ENCODE data around the gene NFX1.
A peak's percentile ranks its signal among the peaks of the same experiment; 100 is the strongest.

The NFX1 gene

DNA sequence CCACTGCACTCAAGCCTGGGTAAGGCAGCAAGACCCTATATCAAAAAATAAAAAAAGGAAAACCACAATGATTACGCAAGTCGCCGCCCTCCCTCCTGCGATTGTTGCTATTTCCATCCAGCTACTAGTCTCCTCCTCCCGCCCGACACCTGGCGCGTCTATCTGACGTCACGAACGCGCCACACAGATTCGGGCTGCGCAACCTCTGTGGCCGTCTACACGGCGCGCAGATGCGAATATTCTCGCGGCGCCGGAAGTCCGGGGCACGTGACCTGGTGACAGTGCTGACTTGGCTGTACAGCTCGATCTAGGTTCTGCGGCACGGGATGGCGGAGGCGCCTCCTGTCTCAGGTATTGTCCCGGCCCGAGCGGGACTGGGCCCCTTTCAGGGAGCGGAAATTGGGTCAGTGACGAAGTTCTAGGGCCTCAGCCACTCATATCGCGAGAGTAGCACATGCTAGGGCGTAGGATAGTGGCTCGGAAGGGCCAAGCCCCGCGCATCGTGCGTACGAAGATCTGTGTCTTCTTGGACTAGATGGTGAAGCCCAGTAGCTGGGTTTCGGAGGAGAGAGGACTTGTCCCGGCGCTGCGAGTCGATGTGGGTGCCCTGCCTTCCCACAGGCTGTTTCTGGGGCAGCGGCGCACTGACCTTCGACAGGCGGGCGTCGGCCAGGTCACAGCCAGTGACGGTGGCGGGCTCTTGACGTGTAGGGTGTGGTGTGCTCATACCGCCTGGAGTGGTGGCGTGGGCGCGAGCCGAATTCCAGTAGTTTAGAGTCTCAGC, at the start of gene NFX1:
NFX1 (plus strand) TSS at position 270 of the 784 bp plus-strand sequence; CDS start at position 327, 57 bp downstream.
- peak; percentile 98 for DNase-seq (ENCODE audit: low spot score)

DNA sequence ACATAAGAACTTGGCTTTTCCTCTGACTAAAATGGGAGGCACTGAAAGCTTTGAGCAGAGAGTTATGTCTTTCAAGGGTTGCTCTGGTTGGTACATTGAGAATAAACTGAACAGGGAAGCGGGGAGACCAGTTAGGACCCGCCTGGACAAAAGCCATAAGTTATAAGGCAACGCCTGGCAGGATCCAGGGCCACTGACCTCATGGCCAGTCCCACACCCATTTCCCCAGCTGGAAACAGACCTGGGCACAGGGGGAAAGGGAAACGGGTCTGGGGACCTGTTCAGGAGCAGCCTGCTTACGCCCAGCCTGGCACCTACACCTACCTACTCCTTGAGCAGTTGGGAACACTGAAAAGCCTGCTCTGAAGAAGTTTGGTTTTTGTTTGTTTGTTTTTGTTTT, 49.0 kb upstream of the NFX1 start:
- no peak for DNase-seq (ENCODE audit: low spot score)

DNA sequence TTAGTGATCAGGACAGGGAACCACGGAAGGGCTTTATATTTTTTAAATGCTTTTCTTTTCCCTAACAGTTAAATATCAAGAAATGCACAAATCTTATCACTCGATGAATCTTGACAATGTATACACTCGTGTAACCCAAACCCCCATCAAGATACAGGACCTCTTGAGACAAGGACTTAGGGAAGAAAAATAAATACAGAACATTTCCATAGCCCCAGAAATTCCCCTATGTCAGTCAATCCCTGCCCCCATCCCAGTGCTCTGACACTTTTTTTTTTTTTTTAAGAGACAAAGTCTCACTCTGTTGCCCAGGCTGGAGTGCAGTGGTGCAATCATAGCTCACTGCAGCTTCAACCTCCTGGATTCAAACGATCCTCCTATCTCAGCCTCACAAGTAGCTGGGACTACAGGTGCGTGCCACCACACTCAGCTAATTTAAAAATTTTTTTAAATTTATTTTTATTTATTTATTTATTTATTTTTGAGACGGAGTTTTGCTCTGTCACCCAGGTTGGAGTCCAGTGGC, 47.6 kb upstream of the NFX1 start:
- DNase-seq (ENCODE audit: low spot score), result no peak

DNA sequence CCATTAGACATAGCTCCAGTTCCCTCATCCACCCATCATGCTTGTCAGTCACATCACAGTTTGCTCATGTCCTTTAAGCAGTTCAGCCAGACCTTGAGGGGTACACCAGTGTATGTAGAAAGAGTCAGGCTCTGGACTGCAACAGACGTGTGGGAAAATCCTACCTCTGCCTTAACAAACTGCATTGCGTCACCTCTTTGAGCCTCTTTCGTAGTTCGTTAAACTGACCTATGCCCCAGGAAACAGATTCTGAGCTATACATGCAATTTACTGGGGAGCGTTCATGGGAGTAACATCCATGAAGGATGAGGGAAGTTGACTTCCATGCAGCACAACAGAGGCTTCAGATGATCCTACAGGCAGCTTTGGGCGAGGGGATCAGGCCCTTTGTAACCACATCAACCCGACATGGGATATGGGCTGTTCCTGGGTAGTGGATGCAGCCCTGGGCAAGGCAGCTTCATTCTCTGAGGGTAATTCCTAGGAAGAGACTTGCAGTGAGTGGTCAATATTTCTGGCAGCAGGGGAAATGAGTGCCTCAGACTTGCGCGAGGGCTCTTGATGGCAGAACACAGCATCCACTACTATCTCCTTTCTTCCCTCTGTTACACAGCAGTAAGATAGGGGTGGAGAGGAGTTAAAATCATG, 46.1 kb upstream of the NFX1 start:
- DNase-seq (ENCODE audit: low spot score), result no peak

DNA sequence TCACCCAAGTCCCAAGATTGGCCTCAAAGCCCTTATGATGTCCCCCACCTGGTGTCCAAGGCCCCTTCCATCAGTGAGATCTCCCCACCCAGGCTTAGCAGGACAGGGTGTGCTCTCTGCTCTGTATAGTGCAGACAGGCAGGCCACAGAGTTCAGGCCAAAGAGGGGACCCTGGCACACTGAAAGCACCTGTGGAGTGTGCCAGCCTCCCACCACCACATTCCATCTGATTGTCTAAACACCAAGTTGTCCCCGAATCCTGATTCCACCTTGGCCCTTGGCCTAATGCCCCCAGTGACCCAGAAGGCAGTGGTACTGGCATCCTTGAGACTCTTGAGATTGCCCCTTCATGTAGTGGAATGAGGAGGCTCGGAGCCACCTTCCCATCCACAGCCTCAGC, 45.0 kb upstream of the NFX1 start:
- no peak for DNase-seq (ENCODE audit: low spot score)

DNA sequence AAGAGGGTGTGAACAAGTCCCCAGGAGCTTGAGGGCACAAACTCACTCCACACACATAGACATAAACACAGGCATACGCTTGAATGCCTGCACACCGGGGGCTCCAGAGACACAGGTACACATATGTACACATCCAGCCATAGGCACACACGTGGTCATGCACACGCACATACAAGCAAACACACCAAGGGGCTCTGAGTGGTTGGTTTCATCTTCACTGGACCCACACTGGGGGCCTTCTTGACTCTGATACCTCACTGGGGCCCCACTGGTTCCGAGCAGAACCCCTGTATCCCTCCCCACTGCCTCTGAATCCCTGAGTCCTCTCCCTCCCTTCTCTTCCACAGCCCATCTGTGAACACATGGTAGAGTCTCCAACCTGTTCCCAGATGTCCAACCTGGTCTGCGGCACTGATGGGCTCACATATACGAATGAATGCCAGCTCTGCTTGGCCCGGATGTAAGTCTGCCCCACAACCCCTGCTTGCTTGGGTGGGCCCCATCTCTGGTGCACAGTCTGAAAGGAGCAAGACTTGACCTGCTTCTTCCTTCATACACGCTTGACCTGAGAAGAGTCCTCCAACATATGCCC, 44.0 kb upstream of the NFX1 start:
- DNase-seq (ENCODE audit: low spot score), result no peak

DNA sequence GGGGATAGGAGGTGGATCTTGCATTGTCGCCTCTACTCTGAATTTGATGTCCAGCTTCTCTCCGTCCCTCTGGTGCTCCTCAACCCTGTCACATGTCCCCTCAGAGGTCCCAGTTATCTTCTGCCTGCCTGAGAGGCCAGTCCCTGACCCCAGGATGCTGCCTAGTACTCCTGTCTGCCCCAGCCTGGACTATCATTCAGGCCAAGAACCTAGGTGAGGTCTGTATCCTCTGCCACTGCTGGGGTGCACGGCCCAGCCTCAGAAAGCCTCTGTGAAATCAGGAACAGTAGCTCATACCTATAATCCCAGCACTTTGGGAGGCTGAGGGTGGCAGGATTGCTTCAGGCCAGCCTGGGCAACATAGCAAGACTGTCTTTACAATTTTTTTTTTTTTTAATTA, 41.7 kb upstream of the NFX1 start:
- DNase-seq (ENCODE audit: low spot score), result no peak

DNA sequence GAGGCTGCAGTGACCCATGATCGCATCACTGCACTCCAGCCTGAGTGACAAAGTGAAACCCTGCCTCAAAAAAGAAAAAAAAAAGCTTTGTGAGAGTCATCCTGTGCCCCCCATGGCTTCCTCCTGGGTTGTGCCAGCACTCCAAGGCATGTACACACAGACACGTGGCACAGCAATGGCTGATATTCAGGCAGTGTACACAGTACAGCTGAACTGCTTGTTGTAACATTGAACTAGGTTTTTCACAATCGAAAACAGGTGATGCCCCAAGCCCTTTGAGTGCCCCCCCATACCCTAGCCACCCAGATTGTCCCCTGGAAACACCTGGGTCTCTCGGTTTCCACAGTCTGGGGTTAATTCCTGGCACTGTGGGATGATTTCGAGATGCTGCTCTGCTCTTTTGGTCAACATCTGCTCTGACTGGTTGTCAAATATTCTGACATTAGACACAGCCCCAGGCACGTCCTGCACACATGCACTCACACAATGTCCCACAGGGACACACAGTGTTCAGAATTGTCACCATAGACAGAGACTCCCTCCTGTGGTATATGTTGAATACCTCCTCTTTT, 41.1 kb upstream of the NFX1 start:
- no peak for DNase-seq (ENCODE audit: low spot score)

DNA sequence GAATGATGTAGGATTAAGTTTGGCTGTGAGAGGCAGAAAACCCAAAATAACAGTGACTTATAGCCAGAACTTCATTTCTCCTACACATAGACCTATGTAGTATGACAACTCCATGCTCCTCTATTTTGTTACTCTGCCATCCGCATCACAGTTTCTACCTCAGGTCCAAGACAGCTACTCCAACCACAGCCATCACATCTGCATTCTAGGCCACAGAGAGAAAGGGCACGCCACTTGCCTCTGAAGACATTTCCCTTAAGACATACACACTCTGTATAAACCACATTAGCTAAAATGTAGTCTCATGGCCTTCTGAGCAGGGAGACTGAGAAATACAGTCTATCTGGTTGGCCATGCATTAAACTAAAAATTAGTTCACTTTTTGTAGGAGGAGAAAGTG, 40.3 kb upstream of the NFX1 start:
- no peak for DNase-seq (ENCODE audit: low spot score)

DNA sequence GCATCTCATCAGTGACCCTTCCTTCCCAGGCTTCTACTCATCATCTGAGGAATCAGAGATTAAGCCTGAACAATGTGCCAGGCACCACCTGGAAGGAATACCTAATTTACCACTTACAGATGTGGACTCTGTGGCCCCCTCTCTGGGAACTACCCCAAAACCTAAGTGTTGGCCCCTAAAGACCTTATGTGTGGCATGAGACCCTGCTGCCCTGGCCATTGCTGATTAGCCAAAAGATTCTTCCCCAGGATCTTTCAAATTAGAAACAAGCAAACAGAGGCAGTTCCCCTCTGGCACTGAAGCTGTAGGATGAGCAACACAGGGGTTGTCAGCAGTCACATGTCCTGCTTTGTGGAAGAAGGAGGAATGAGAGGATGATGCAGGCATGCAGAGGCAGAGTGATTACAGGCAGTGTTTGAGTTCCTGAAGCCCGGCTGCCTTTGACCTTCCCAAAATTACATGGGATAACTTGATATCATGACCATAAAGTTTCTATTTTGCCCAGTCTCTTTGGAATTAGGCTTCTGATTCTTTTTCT, 39.8 kb upstream of the NFX1 start:
- no peak for DNase-seq (ENCODE audit: low spot score)

DNA sequence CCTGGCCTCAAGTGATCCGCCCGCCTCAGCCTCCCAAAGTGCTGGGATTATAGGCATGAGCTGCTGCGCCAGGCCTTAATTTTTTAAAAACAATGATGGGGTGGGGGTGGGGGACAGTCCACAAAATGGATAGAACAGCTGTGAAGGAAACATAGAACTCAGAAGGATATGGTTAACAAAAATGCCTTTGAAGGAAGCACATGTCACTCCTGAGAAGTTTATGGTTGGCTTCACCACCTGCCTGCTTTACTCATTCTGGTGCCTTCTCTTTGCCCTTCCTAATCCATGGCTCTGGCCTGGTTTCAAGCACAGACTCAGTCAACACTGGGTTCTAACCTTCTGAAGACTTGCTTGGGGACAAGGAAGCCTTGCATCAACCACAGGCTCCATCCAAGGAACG, 36.1 kb upstream of the NFX1 start:
- no peak for DNase-seq (ENCODE audit: low spot score)

DNA sequence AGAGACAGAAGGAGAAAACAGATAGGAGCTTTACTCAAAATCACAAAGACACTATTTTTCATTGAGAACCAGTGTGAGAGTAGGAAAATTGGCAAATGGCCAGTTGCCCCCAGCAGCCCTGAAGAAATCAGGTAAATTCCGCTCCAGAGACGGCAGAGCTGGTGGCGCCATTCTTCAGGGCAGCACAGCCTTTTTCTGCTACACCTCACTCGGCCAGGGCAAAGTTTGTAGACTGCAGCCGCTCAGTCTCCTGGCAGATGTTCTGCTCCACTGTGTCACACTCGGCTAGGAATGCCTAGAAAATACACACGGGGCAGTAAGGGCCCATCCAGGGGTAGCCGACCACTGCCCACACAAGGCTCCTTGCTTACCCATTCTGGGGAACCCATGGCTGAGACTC, 35.3 kb upstream of the NFX1 start:
- DNase-seq (ENCODE audit: low spot score), result no peak

DNA sequence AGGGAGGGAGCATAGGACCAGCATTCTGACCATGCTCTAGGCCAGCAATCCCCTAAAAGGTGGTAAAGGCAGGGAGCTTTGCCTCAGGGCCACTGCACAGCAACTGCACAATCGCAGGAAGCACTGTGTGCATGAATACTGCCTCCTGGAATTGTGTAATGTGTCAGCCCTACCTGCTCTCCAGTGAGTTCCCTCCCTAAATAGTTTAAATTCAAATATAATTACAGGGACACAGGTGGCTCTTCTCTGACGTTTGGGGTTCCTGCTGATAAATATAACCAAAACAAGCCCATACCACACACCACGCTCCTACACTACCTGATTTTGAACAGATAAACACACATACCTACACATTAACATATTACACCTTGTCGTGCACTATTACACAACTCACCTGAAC, 34.8 kb upstream of the NFX1 start:
- no peak for DNase-seq (ENCODE audit: low spot score)

DNA sequence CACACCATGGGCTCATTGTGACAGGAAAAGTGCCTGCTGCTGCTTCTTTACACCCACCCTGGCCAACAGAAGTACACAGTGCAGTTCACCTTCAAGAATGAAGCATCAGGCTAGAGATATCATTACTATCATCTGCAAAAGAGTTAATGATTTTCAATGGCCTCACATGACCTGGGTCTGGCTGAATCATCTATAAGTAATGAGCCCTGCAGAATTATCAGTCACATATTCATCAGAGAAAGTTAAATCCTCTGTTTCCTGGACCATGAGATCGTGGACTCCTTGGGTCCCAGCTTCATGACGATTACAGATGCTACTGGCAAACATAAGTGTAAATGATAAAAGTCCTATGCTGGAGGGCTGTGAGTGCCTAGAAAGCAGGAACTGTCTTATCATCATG, 34.1 kb upstream of the NFX1 start:
- no peak for DNase-seq (ENCODE audit: low spot score)

DNA sequence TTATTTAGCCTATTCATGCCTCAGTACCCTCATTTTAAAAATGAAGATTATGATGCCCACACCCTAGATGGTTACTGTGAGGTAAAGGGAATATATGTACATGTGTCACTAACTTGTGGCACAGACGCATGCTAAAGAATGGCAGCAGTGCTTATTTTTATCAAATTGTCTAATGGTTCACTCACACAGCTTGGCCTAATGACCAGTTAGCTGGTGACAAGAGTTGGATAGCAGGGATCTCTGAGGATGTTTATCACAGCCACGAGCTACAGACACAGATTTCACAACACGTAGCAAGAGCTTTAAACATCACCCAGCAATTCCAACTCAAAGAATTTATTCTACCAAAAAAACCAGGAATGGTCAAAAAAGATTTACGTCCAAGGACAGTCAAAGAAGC, 33.0 kb upstream of the NFX1 start:
- no peak for DNase-seq (ENCODE audit: low spot score)

DNA sequence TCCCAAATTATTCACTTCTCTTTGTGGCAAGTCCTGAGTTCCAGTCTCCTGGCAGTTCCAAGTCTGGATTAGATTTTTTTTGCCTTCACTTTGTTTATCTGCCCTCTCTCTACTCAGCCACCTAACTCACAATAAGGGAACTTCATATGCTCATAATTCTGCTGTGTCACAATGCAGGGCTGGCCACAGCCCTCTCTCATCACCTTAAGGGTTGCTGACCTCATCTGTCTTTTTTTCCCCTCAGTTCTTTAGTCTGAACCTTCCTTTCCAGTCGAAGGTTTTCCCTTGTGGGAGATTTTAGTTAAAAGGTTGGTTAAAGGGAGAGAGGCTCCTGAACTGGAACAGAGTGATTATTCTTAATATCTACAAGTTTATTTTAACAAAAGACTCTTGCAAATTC, 29.9 kb upstream of the NFX1 start:
- no peak for DNase-seq (ENCODE audit: low spot score)

DNA sequence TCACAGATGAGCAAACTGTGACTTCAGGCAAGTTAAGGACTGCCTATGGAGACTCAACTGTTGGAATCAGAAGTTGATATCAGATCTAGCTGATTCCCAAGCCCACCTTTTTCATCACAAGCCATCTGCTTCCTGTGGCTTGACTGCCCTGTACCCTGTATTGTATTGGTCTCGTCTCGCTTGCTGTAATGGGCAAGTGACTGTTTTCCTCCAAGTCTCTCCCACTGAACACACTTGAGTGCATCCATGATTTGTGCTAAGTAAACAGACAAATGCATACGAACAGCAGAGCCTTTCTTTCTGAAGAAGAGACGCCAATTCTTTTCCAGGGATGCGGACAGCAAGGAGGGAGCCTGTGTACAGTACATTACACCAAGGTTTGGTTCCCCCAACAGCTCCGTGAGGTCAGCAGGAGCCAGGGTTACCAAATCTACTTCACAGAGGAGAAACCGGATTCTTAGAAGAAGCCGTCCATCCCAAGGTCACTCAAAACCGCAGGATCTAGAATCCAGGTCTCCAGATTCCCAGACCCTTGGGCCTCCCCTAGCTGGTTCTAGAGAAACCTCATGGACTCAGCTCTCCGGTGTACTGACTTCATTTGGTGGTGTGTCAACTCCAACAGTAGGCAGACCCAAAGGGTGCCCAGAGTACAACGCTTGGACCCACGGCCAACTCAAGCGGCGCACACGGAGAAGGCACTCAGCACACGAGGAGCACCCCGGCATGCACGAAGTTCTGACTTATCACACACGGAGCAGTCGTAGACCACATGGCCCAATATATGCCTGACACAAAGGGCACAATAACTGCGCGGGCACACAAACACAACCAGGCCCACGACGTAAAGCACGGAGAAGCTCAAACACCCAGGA, 26.9 kb upstream of the NFX1 start:
- DNase-seq (ENCODE audit: low spot score), result peak; percentile 14

DNA sequence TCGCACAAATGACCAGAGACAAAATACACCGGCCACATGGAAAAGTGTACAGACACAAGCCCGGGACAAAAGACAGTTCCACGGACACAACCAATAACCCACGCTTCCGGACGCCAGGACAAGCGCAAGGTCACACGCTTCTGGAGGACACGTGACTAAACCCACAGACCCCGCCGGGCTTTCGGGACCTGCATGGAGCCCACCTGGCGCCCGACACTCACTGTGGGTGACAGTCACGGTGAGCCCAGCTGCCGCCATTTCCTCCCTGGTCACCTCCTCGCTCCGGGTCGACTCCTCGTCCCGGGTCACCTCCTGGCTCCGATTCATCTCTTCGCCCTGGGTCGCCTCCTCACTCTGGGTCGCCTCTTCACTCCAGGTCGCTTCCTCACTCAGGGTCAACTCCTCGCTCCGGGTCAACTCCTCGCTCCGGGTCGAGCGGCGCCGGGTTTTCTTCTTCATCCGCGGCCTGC, 26.3 kb upstream of the NFX1 start:
- DNase-seq (ENCODE audit: low spot score), result peak; percentile 17

DNA sequence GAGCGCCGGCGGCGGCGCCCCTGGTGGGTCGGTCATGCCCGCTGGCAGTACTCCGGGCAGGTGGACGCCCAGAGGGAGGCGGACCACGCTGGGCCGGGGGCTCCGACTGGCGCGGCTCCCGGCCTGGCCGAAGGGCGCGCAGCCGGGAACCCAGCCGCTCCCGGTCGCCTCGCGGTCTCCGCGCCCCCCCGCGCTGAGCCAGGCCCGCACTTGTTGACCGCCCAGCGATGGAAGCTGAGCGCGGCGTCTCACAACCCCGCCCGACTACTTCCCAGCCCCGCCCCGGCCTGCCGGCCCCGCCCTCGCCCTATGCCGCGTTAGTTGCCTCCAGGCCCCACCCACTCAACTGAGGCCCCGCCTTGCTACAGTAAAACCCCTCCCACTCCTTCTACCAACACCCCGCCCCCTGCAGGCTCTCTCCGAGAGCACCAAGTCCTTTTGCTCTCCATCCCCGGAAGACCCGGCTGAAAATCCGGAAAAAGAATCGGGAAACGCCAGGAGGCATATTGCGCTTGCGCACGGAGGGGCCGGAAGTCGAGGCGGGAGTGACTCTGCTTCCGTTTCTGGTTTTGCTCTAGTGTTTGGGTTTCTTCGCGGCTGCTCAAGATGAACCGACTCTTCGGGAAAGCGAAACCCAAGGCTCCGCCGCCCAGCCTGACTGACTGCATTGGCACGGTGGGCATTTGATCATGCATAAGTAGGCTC, 25.7 kb upstream of the NFX1 start, which contains the start of the genes BAG1 and CHMP5:
BAG1 (minus strand) TSS at position 236 of the 705 bp plus-strand sequence.
CHMP5 (plus strand) TSS at position 577 of the 705 bp plus-strand sequence; CDS start at position 607, 30 bp downstream.
- DNase-seq (ENCODE audit: low spot score), result peak; percentile 100

DNA sequence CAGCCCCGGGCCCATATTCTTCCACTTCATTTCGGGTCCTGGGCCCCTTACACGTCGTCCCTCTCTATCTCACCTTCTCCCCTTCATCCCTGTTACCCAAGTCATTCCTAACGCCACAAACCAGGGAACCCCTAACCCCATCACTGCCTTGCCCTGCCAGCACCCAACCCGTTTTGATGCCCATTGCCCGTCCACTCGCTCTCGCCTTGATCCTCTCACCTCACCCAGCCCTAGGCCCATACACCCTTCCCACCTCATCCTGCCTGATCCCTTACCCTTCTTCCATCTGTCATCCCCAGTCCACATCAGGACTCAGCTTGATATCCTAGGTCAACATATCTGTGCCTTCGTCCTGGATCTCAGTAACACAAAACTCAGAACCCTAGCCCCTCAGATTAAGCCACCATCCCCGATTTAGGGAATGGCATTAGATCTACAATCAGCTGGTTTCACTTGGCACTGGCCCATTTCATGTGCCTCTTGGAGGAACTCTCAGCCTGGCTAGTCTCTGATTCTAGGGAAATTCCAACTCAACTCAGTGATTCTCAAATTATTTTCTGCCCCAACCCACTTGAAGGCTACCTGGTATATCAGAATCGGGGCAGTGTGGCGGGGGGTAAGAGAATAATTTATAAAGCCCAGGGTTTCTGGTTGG, 25.0 kb upstream of the NFX1 start:
- no peak for DNase-seq (ENCODE audit: low spot score)
